ENCODE measurements around the gene INPP5A. TPM values are rescaled to one million over a fixed set of nuclear protein-coding genes. Genes with fewer than 3 reads are reported as not detected.

INPP5A gene
- total RNA-seq, 4 donors from 2014 or later = 31.2 to 51.8 (median 41.5) TPM

DNA sequence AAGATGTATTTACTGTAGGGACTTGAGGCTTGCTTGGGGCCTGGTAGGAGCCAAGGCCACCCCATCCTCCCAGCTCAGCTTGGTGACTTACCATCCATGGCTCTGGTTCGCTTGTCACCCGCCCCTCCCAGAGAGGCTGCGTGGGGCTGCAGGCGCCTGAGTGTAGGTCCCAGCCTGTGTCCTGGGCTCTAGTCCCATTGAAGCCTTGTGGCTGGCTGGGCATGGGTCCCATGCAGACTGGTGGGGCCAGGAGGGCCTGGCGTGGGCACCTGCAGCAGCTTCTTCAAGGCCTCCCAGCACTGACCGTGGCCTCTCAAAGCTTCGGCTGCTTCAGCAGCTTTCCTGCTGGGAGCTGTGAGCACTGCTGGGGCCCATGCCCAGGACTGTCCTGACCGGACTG is 118.1 kb downstream of the INPP5A start:
- 94 to 95% methylated on average over 7 of the region's 8 CpGs for WGBS, 2 donors
- TF ChIP-seq POLR2A (IDR thresholded peaks at IDR 0.05) = no peak
- TF ChIP-seq, protein P1, sequence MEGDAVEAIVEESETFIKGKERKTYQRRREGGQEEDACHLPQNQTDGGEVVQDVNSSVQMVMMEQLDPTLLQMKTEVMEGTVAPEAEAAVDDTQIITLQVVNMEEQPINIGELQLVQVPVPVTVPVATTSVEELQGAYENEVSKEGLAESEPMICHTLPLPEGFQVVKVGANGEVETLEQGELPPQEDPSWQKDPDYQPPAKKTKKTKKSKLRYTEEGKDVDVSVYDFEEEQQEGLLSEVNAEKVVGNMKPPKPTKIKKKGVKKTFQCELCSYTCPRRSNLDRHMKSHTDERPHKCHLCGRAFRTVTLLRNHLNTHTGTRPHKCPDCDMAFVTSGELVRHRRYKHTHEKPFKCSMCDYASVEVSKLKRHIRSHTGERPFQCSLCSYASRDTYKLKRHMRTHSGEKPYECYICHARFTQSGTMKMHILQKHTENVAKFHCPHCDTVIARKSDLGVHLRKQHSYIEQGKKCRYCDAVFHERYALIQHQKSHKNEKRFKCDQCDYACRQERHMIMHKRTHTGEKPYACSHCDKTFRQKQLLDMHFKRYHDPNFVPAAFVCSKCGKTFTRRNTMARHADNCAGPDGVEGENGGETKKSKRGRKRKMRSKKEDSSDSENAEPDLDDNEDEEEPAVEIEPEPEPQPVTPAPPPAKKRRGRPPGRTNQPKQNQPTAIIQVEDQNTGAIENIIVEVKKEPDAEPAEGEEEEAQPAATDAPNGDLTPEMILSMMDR (IDR thresholded peaks at IDR 0.05) = no peak
- DNase-seq (ENCODE audit: low spot score in 2 of 2) = no peak
- intact Hi-C loops (cut with DNase I; ENCODE audit: low total_unique reads) = no loop called here
- no peak overlapping the region for H3K4me3 ChIP-seq (ENCODE audit: low read depth, poor library complexity, severe bottlenecking)

DNA sequence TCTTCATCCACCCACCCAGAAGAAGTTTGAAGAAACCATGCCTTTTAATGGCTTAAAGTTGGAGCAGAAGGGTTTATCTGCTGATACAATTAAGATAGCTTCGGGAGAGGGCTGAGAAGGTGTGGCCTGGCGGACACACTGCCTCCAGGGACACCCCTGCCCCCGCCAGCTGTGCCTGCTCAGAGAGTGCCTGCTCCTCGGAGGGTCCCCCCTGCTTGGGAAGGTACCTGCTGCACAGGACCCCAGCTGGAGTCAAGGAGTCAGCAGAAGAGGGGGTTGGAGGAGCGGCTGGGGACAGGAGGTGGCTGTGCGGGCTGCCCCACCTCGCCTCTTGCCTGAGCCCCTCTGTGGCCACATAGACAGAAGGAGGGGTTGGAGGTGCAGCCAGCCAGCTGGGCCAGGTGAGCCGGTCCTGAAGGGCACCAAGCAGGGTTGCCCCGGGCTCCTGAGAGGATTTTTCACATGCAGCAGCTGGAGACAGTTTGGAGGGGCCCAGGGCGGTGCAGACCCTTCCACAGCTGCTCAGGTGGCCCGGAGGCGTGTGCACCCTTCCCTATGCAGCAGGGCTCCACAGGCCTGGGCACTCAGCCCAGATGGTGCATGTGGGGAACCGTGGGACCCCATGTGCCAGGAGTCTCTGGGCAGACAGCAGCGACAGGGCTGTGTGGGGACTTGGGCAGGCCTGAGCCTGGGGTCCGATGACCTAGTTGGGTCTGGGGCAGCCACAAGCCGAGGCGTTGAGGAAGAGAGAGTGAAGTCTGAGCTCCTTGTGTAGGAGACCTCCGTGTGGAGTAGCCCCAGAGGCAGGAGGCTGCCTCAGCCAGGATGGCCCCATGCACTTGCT is 118.9 kb downstream of the INPP5A start:
- 79 to 82% methylated on average over 14 to 15 of the region's 18 CpGs for WGBS, 2 donors
- intact Hi-C loops (cut with DNase I; ENCODE audit: low total_unique reads) = no loop called here
- DNase-seq (ENCODE audit: low spot score in 2 of 2) = no peak
- TF ChIP-seq, protein P1 (IDR thresholded peaks at IDR 0.05) = no peak
- TF ChIP-seq POLR2A (IDR thresholded peaks at IDR 0.05) = no peak
- H3K4me3 ChIP-seq (ENCODE audit: low read depth, poor library complexity, severe bottlenecking) = no peak overlapping the region

DNA sequence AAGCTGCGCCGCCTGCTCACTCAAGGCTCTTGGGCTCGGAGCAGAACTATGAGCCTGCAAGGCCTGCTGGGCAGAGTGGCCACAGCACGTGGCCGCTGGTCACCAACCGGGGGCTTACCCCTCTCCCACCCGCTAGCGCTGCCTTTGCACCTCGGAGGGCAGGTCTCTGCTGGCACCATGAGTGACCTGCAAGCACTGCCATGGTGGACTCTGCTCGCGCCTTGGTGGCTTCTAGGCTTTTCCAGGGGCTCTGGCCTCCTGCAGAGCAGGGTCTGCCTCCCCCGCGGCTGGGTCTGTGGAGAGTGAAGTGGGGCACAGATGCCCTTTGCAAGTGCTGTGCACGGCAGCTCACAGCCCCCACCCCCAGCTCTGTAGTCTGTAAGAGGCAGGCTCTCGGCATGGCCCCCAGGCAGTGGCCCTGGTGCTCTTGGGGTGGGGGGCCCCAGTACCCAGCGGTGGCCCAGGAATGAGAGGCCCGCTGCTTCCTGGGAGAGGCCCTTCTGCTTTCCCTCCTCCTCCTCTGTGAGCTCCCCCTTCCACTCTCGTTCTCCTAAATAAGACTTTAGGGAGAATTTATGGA is 119.6 kb downstream of the INPP5A start:
- intact Hi-C loops (cut with DNase I; ENCODE audit: low total_unique reads) = no loop called here
- H3K4me3 ChIP-seq (ENCODE audit: low read depth, poor library complexity, severe bottlenecking) = no peak overlapping the region
- DNase-seq (ENCODE audit: low spot score in 2 of 2) = no peak
- TF ChIP-seq POLR2A (IDR thresholded peaks at IDR 0.05) = no peak
- TF ChIP-seq, protein P1 (IDR thresholded peaks at IDR 0.05) = no peak
- 92 to 93% methylated on average over 16 to 18 of the region's 18 CpGs for WGBS, 2 donors

DNA sequence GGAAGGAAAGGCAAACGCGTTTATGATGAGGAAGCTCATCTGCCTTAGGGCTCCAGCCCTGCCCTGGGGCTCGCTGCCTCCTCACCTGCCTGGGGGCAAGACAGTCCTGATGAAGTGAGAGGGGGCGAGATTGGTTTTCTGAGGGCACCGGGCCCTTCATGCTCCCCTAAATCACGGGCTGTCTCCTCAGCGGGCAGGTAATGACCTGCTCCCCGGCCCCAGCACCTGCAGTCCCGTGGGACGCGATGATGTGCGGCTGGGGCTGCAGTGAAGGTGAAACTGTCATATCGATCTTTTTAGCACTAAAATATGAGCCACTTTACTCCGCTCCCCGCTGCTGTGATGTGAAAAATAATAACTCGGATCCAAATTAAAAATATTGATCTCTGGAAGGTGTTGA is 120.2 kb downstream of the INPP5A start:
- intact Hi-C loops (cut with DNase I; ENCODE audit: low total_unique reads) = no loop called here
- WGBS, 2 donors = 82 to 87% methylated on average over 16 of the region's 16 CpGs
- no peak overlapping the region for H3K4me3 ChIP-seq (ENCODE audit: low read depth, poor library complexity, severe bottlenecking)
- TF ChIP-seq, protein P1 (IDR thresholded peaks at IDR 0.05) = no peak
- TF ChIP-seq POLR2A (IDR thresholded peaks at IDR 0.05) = no peak
- no peak for DNase-seq (ENCODE audit: low spot score in 2 of 2)

DNA sequence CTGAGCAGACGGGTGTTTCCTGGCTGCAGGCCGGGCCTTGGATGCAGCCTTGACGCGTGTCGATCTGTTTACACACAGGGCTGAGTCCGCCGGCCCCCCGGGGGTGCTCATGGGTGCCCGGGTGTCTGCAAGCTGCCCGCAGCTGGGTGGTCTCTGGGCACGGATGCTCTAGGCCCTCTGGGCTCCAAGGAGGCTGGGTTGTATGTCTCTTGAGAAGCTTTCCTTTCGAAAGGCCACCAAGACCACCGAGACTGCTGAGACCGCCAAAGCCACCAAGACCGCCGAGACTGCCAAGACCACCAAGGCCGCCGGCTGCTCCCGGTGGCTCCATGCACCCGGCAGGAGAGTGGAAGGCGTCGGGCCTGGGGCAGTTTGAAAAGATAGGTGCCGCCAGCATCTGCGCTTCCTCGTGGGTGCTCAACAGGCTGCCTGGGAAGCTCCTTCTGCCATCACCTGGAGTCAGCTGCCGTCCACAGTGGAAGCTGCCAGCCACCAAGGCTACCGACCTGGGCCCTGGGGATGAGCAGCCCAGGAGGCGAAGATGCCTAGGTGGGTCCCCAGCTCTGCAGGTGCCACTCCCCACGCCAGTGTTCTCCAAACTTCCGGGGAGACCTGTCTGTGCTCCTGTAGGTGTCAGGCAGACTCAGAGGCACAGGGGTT is 121.1 kb downstream of the INPP5A start:
- intact Hi-C loops (cut with DNase I; ENCODE audit: low total_unique reads) = no loop called here

More for the DNA sequence above, 121.1 kb downstream of the INPP5A start:
- no peak overlapping the region for H3K4me3 ChIP-seq (ENCODE audit: low read depth, poor library complexity, severe bottlenecking)
- no peak for TF ChIP-seq POLR2A (IDR thresholded peaks at IDR 0.05)
- TF ChIP-seq, protein P1 (IDR thresholded peaks at IDR 0.05) = no peak
- no peak for DNase-seq (ENCODE audit: low spot score in 2 of 2)
- 94 to 96% methylated on average over 27 to 30 of the region's 30 CpGs for WGBS, 2 donors

All from lower leg skin (tissue), 4 donors.